ENCODE data around the gene GLIS1.

DNA sequence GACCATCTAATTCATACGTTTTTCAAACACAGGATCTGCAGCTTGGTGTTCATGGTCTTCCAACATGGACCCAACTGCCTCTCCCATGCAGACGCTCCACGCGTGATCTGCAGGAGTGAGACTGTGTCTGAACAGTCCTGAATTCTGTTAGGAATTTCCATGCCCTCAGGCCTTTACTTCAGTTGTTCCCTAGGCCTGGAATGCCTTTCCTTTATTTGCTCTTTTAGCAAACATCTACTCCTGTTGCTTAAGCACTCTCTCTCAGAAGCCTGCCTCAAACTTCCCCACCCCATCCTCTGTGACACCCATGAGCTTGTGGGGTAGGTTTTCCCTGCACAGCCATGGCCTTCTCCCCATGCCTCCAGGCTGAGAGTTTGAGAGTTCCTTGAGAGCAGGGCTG lies 206.1 kb downstream of the GLIS1 start:
- TF ChIP-seq, protein P1, sequence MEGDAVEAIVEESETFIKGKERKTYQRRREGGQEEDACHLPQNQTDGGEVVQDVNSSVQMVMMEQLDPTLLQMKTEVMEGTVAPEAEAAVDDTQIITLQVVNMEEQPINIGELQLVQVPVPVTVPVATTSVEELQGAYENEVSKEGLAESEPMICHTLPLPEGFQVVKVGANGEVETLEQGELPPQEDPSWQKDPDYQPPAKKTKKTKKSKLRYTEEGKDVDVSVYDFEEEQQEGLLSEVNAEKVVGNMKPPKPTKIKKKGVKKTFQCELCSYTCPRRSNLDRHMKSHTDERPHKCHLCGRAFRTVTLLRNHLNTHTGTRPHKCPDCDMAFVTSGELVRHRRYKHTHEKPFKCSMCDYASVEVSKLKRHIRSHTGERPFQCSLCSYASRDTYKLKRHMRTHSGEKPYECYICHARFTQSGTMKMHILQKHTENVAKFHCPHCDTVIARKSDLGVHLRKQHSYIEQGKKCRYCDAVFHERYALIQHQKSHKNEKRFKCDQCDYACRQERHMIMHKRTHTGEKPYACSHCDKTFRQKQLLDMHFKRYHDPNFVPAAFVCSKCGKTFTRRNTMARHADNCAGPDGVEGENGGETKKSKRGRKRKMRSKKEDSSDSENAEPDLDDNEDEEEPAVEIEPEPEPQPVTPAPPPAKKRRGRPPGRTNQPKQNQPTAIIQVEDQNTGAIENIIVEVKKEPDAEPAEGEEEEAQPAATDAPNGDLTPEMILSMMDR (conservative IDR thresholded peaks at IDR 0.05; ENCODE audit: low read length) = no peak
- no peak for TF ChIP-seq EZH2phosphoT487 (IDR thresholded peaks at IDR 0.05; ENCODE audit: borderline replicate concordance)
